Measurements from ENCODE around the gene MRPL4.

MRPL4 gene

GRCh38 chr19:10299545-10300458 is 47.8 kb downstream of the MRPL4 start:
- Mint-ChIP-seq H3K27me3 (peaks cover 4% of the 10 kb centered on the region), H3K27ac (no peak overlapping the region), H3K4me3 (no peak overlapping the region), H3K4me1 (peaks cover 13% of the 10 kb centered on the region), H3K36me3 (no peaks in the 10 kb centered on the region), H3K9me3 (no peaks in the 10 kb centered on the region)

GRCh38 chr19:10305139-10305806 is 53.3 kb downstream of the MRPL4 start:
- Mint-ChIP-seq H3K9me3 (no peaks in the 10 kb centered on the region), H3K27me3 (no peaks in the 10 kb centered on the region), H3K4me3 (no peak overlapping the region), H3K4me1 (peaks cover 7% of the 10 kb centered on the region), H3K27ac (no peak overlapping the region), H3K36me3 (no peaks in the 10 kb centered on the region)

GRCh38 chr19:10306327-10306726 is 54.3 kb downstream of the MRPL4 start:
- H3K4me1 Mint-ChIP-seq, result peaks cover 7% of the 10 kb centered on the region

GRCh38 chr19:10309423-10309822 is 57.4 kb downstream of the MRPL4 start, which contains the start of gene ZGLP1:
TSS of gene ZGLP1 (minus strand) at chr19:10309815.
- no peaks in the 10 kb centered on the region for H3K36me3 Mint-ChIP-seq
- H3K27me3 Mint-ChIP-seq, result no peaks in the 10 kb centered on the region
- peaks cover 3% of the 10 kb centered on the region for H3K4me1 Mint-ChIP-seq
- H3K4me3 Mint-ChIP-seq, result no peak within 1 kb of the TSS
- H3K27ac Mint-ChIP-seq, result no peak within 1 kb of the TSS
- H3K9me3 Mint-ChIP-seq, result no peaks in the 10 kb centered on the region

More at GRCh38 chr19:10306327-10306726, 54.3 kb downstream of the MRPL4 start:
- no peaks in the 10 kb centered on the region for H3K9me3 Mint-ChIP-seq
- H3K27ac Mint-ChIP-seq, result no peak overlapping the region
- no peak overlapping the region for H3K4me3 Mint-ChIP-seq
- H3K36me3 Mint-ChIP-seq, result no peaks in the 10 kb centered on the region
- H3K27me3 Mint-ChIP-seq, result no peaks in the 10 kb centered on the region

All from activated naive CD4-positive, alpha-beta T cell treated with anti-CD3 and anti-CD28 coated beads, Interleukin-2, amount 50 U/mL, for 24 hours (primary cell).